ENCODE results near the gene TROAP. TPM values are rescaled to one million over a fixed set of nuclear protein-coding genes. Genes with fewer than 3 reads are reported as not detected.

Gene TROAP
- total RNA-seq, 4 donors from 2014 or later: 0.30 to 6.5 (median 3.1) TPM; not detected in 1

DNA sequence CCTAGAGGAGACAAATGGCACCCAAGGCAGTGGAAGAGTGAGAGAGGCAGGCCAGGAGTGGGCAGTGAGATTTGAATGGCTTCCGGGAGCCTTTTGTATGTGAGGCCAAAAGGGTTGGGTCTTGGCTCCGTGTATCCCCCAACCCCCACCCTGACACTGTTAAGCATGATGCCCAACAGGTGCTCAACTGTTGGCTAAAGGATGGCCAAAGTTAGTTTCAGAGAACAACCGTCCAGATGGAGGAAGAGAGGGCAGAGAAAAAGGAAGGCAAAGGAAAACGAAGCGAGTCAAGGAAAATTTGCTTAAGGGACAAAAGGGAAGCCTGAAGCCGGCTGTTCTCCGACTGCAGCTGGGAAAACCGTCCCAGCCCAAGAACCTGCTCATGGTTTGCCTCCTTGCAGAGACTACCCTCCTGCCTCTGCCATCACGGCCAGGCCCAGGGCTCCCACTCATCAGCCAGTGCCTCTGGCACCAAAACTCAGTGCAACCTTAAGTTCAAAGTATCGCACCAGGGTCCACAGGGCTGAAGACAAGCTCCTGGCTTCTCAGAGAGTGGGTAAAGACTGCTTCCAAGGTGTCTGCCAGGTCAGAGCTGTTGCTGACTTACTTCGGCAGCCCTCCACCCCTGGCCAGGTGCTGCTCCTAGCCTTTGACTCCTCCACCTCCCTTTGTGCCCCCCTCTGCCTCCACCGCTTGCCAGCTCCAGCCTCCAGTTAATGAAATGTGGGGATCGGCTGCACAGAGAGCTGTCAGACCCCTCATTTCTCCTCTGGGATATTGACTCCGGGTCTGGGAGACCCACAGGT, 18.1 kb downstream of the TROAP start:
- WGBS, 2 donors: 46 to 54% methylated on average over 14 of the region's 14 CpGs
- Histone ChIP-seq H3K27ac (no peak overlapping the region), H3K9me3 (no peaks in the 10 kb centered on the region), H3K4me1 (peaks cover 0 to 57% (median 34%) of the 10 kb centered on the region in 4 donors), H3K27me3 (peaks cover 5 to 91% of the 10 kb centered on the region in 2 donors), H3K36me3 (no peaks in the 10 kb centered on the region), H3K4me3 (no peak overlapping the region)
- TF ChIP-seq POLR2A (IDR thresholded peaks at IDR 0.05) (no peak), EP300 (IDR thresholded peaks at IDR 0.05) (no peak)
- TF ChIP-seq, protein P1, sequence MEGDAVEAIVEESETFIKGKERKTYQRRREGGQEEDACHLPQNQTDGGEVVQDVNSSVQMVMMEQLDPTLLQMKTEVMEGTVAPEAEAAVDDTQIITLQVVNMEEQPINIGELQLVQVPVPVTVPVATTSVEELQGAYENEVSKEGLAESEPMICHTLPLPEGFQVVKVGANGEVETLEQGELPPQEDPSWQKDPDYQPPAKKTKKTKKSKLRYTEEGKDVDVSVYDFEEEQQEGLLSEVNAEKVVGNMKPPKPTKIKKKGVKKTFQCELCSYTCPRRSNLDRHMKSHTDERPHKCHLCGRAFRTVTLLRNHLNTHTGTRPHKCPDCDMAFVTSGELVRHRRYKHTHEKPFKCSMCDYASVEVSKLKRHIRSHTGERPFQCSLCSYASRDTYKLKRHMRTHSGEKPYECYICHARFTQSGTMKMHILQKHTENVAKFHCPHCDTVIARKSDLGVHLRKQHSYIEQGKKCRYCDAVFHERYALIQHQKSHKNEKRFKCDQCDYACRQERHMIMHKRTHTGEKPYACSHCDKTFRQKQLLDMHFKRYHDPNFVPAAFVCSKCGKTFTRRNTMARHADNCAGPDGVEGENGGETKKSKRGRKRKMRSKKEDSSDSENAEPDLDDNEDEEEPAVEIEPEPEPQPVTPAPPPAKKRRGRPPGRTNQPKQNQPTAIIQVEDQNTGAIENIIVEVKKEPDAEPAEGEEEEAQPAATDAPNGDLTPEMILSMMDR (IDR thresholded peaks at IDR 0.05): no peak
- DNase-seq (ENCODE audit: low spot score in 2 of 2): no peak

DNA sequence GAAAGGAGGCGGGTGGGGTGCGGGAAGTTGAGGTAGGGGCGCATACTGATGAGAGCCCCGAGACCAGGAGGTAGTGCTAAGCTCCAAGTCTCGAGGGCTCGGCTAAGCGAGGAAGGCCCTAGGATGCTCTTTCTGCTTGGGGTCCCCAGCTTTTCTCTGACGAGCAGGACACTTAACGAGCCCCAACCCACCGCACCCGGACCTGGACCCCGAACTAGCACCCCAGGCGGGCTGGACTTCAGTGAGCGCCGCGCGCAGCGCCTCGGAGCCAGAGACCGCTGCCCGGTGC, 18.7 kb downstream of the TROAP start:
- peaks cover 0 to 57% (median 37%) of the 10 kb centered on the region in 4 donors for H3K4me1 ChIP-seq
- WGBS, 2 donors: 34 to 39% methylated on average over 21 of the region's 21 CpGs
- TF ChIP-seq, protein P1 (IDR thresholded peaks at IDR 0.05): no peak
- TF ChIP-seq EP300 (IDR thresholded peaks at IDR 0.05): no peak
- TF ChIP-seq POLR2A (IDR thresholded peaks at IDR 0.05): no peak
- peak overlapping the region in 2 of 4 donors; percentile 38 to 56 for H3K4me3 ChIP-seq
- no peak for DNase-seq (ENCODE audit: low spot score in 2 of 2)
- H3K9me3 ChIP-seq: no peaks in the 10 kb centered on the region
- H3K27me3 ChIP-seq: peaks cover 8 to 91% of the 10 kb centered on the region in 2 donors
- no peaks in the 10 kb centered on the region for H3K36me3 ChIP-seq
- no peak overlapping the region for H3K27ac ChIP-seq

DNA sequence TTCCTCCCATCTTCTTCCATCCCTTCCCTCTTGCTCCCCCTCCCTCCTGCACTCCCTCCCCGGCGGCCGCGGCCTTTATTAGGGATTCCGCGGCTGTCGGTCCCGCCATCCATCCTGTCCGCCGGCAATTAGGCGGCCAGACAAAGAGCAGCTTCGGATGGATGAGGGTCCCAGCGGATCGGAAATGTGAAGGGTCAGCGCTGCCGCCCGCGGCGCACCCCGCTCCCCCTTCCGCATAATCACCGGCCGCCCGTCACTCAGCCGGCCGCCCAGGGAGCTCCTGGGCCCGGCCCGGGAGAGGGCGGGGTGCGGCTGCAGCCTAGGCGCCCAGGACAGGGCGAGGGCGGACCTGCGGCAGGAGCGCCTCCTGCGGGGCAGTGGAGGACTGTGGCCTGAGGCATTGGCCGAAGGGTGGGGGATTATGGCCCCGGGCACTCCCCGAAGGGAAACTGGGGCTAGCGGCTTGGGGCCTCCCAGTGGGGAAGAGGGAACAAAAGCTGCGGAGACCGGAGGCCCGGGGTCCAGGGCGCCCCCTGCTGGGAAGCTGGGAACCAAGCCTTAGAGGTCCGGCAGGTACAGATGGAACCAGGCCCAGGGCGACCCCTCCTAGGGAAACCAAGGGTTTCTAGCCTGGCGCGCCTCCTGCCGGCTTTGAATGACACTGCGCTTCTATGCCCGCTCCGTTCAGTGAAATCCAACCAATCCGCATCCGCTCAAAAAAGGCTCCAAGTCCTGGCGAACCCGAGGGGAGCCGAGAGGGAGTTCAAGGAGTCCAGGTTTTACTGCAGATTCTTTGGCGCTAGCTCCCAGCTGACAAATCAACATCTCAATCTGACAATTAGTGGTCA, 19.2 kb downstream of the TROAP start:
- no peak overlapping the region for H3K27ac ChIP-seq
- 1 to 2% methylated on average over 34 to 45 of the region's 58 CpGs for WGBS, 2 donors
- no peaks in the 10 kb centered on the region for H3K9me3 ChIP-seq
- peaks cover 0 to 57% (median 41%) of the 10 kb centered on the region in 4 donors for H3K4me1 ChIP-seq
- H3K27me3 ChIP-seq: peaks cover 10 to 91% of the 10 kb centered on the region in 2 donors
- peak in 1 of 2 donors; percentile 40 for DNase-seq (ENCODE audit: low spot score in 2 of 2)
- no peaks in the 10 kb centered on the region for H3K36me3 ChIP-seq
- no peak for TF ChIP-seq EP300 (IDR thresholded peaks at IDR 0.05)
- TF ChIP-seq, protein P1 (IDR thresholded peaks at IDR 0.05): peak; percentile 77 to 83 (median 79)
- peak overlapping the region; percentile 21 to 59 (median 47) for H3K4me3 ChIP-seq

DNA sequence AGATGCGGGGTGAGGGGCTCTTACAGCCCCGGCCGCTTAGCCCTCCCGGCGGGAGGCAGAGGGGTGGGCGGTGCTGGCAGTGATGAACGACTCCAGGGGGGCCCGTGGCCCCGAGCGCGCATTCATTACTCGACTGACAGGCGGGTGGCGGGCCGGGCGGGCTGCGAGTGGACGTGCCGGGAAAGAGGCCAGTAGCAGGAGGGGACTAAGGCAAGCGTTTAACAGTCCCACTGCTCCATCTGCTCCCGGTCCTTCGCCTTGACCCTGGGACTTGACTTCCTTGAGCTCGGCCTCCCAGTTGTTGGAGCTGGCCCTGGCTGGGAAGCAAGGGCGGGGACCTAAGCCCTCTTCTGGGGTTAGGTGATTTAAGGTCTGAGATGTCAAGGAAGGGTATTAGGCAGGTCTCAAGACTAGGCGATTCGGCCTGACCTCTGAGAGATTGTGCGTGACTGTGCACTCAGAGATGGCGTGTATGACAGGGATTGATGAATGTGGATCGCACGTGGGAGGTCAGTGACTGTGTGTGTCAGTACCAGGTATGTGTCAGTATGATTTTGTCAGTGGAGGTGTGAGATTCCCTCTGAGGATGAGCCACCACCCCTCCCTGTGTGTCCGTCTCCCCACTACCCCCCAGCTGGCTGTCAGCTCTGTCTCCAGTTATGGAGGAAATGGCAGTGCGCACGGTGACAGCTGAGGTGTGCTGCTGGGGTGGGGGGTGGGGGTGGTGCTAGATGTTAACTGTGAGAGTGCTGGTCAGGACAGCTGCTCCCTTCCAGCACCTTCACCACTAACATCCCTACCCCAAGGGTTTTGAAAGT, 20.1 kb downstream of the TROAP start:
- Histone ChIP-seq H3K27me3 (peaks cover 10 to 91% of the 10 kb centered on the region in 2 donors), H3K27ac (no peak overlapping the region), H3K36me3 (no peaks in the 10 kb centered on the region), H3K9me3 (no peaks in the 10 kb centered on the region), H3K4me3 (peak overlapping the region; percentile 21 to 59 (median 47)), H3K4me1 (peaks cover 0 to 59% (median 47%) of the 10 kb centered on the region in 4 donors)
- TF ChIP-seq EP300 (IDR thresholded peaks at IDR 0.05): no peak
- TF ChIP-seq, protein P1 (IDR thresholded peaks at IDR 0.05): no peak
- no peak for TF ChIP-seq POLR2A (IDR thresholded peaks at IDR 0.05)
- WGBS, 2 donors: 9% methylated on average over 15 to 17 of the region's 33 CpGs
- DNase-seq (ENCODE audit: low spot score in 2 of 2): no peak

Measured in tibial nerve (tissue), 4 donors.